ENCODE data around the gene PIK3CG.

GRCh38 chr7:106844279-106844997, 20.6 kb upstream of the PIK3CG start:
- TF ChIP-seq EZH2 (IDR thresholded peaks at IDR 0.05; ENCODE audit: borderline replicate concordance, insufficient read depth, low read depth, low read length, poor library complexity, severe bottlenecking) (no peak), CTCF (IDR thresholded peaks at IDR 0.05) (no peak)

Data from B cell (primary cell).